K562 treated with DMSO at 1 percent for 48 hours (cell line): ENCODE data around the gene TXNDC16. TPM values are rescaled to one million over a fixed set of nuclear protein-coding genes. Genes with fewer than 3 reads are reported as not detected.

Experiments used
- total RNA-seq: library from RNA; unstranded; fragments of 300-600 nt; gene quantifications from 2 replicates; pipeline ENCODE4 v1.2.3, GENCODE V29; 2022; ENCODE audit warnings: low replicate concordance; ENCODE audit errors: extremely low read depth

TXNDC16 gene, protein sequence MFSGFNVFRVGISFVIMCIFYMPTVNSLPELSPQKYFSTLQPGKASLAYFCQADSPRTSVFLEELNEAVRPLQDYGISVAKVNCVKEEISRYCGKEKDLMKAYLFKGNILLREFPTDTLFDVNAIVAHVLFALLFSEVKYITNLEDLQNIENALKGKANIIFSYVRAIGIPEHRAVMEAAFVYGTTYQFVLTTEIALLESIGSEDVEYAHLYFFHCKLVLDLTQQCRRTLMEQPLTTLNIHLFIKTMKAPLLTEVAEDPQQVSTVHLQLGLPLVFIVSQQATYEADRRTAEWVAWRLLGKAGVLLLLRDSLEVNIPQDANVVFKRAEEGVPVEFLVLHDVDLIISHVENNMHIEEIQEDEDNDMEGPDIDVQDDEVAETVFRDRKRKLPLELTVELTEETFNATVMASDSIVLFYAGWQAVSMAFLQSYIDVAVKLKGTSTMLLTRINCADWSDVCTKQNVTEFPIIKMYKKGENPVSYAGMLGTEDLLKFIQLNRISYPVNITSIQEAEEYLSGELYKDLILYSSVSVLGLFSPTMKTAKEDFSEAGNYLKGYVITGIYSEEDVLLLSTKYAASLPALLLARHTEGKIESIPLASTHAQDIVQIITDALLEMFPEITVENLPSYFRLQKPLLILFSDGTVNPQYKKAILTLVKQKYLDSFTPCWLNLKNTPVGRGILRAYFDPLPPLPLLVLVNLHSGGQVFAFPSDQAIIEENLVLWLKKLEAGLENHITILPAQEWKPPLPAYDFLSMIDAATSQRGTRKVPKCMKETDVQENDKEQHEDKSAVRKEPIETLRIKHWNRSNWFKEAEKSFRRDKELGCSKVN
- total RNA-seq = not detected in 2 replicates

DNA sequence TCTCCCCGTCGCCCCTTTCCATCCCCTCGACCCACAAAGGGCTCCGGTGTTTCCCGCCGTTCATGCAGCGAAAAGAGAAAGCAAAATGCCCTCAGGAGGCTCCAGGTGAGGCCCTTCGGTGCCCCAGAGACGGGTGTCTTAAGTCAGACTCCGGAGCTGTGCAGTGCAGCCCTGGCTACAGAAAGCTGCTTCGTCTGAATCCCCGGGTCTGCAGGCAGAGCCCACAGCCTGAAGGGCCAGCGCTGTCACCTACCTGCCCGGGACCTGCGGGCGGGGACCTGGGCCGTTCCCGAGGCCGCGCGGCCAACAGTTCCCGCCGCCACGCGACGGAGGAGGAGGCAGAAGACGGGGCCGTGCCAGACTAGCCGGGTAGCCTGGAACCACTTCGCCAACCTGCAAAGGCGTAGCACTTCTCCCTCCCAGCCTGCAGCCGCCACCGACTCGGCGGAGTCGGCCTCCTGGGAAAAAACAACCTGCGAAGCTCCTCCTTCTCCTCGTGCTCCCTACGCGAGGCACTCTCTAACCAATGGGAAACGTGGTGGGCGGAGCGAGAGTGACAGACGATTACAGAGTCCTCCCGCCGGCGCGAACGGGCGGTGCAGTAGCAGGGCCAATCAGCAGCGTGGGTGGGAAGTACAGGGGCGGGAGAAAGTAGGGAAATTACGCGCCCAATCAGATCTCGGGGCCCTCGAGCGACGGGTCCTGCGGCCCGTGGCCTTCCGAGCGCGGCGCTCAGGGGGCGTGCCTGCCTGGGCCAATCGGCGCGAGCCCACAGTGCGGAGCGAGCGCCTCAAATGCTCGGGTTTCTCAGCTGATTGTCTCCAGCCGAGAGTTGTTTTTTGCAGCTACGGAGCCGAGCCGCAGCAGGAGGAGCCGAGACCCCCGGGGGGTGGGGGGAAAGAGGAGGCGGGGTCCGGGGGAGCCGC is at the start of gene TXNDC16, which contains the start of gene GPR137C:
Gene TXNDC16, minus strand, starts transcription at position 443 of the 926 bp plus-strand sequence. CDS start 8,948 bp downstream, outside the sequence.
Gene GPR137C, plus strand, starts transcription at position 774 of the 926 bp plus-strand sequence. CDS start 312 bp downstream, outside the sequence.

Other genes with a start within 250 kb of the TXNDC16 start
- not detected in 2 replicates for gene PTGER2, start 238.2 kb downstream of the TXNDC16 start, total RNA-seq
- gene GPR137C, start 331 bp upstream of the TXNDC16 start, total RNA-seq = not detected in 2 replicates
- gene ERO1A, start 143.1 kb upstream of the TXNDC16 start, total RNA-seq = not detected in 2 replicates
- gene PSMC6, start 154.7 kb upstream of the TXNDC16 start, total RNA-seq = not detected in 2 replicates
- not detected in 2 replicates for gene STYX, start 177.7 kb upstream of the TXNDC16 start, total RNA-seq
- gene GNPNAT1, start 239.1 kb upstream of the TXNDC16 start, total RNA-seq = not detected in 2 replicates